Testis (tissue), 2 donors: Measurements from ENCODE around the gene ACVRL1.

Experiments
- CTCF ChIP-seq, 3 experiments: fragments of 450-650 bp in 2 of 3; fragments of 200-600 bp in 1 of 3; sonication (generic) in 1 of 3; IDR thresholded peaks; one replicate each; pipeline ENCODE4 v1.5.1; 2016 to 2019; ENCODE audit warnings: antibody characterized with exemption in 3 of 3, mild to moderate bottlenecking in 2 of 3, moderate library complexity in 1 of 3
- POLR2A ChIP-seq: fragments of 450-650 bp; IDR thresholded peaks from one replicate; pipeline ENCODE4 v1.6.1; 2017; ENCODE audit warnings: antibody characterized with exemption, mild to moderate bottlenecking, moderate library complexity

GRCh38 chr12:51917746-51918453 lies 10.6 kb downstream of the ACVRL1 start:
- TF ChIP-seq CTCF (IDR thresholded peaks at IDR 0.05) (no peak), POLR2A (no peak)
